ENCODE data around the gene PANK4.
A peak's percentile ranks its signal among the peaks of the same experiment; 100 is the strongest.

PANK4 gene

GRCh38 chr1:2528016-2528415 lies 1.6 kb upstream of the PANK4 start:
- peak in 1 of 2 experiments; percentile 80 for DNase-seq

DNA sequence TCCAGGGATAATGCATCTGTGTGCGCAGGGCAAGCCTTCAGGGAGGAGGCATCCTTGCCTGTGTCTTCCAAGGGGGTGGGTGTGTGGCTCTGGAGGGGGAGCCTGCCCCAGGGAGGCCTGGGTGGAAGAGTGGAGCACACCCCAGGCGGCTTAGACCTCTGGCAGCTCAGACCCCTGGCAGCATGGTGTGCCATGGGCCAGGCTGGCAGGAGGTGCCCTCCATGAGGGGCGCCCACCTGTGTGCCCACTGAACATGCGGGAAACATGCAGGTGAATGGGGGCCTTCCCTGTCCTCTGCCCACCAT lies 1.1 kb upstream of the PANK4 start:
- DNase-seq = no peak

DNA sequence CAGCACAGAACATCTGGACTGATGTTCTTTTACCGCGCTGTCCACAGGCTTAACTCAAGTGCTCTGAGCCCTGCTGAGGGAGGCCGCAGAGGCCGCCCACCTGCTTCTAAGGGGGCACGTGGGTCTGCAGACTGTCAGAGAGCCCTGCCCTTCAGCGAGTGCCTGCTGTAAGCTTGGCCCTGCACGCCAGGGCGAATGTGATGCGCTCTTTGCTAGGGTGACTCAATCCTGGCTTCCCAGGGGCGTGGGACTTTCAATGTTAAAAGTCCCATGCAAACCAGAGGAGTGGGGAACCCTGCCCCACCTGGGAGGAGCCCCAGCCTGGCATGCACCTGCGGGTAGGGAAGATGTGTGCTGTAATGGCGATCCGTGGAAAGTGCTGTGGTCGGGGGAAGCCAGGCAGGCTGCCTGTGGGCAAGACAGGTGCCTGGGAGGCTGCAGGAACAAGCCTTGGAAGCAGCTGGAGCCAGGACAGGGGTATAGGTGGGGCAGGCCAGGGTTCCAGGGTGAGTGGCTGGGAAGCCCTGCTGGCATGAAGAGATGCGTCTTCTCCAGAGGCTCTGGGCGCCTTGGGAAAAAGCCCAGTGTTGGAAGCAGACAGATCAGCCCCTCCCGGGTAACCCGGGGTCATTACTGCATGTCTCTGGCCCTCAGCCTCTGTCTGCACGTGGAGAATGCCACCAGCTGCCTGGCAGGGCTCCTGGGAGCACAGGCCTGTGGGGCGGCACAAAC lies 594 bp upstream of the PANK4 start:
- peak in 1 of 2 experiments; percentile 62 for DNase-seq

DNA sequence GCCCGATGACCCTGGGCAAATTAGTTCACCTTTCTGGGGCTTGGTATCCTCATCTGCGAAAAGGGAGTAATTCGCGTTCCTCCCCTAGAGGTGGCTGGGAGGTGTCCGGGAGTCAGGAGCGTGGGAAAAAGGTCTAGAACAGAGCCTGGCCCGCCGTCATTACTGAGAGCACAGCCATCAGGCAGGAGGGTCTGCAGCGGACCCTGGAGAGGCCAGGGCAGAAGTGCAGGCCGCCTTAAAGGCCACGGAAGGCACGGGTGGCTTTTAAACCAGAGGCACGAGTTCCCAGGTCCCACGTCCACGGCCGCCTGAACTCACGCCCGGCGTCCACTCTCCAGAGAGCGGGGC lies 850 bp downstream of the PANK4 start:
- DNase-seq = no peak

DNA sequence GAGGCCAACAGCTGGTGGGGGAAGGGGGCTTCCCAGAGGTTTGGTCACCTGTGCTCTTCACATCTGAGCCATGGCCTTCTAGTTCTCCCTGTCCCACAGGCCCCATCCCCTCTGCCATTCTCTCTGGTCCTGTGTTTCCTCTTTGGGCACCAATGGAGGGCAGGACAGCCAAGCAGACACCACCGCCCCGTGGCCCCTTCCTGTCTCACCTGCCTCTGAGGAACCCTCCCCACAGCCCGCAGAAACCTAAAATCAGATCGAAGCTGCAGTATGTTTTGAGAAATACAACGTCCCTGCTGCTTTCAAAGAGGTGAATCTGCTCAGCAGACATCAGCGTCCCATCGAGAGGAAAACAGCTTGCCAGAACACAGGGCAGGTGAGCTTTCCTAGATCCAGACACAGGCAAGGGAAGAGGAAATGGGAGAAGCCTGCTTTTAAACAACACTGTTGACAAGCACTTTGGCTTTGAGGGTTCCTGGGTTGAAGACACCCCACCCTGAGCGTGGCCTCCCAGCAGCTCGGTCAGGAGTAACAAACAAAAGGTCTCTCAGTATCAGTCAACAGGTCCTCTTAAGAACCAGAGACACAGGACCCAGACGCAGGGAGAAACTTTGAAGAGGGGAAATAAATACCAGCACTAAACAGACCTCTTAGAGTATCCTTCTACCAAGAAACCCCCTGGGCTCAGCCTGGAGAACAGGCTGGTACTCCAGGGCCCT lies 2.3 kb downstream of the PANK4 start:
- no peak for DNase-seq

GRCh38 chr1:2523191-2523890 lies 3.1 kb downstream of the PANK4 start:
- DNase-seq = no peak

GRCh38 chr1:2522230-2522629 lies 4.2 kb downstream of the PANK4 start:
- DNase-seq = no peak

DNA sequence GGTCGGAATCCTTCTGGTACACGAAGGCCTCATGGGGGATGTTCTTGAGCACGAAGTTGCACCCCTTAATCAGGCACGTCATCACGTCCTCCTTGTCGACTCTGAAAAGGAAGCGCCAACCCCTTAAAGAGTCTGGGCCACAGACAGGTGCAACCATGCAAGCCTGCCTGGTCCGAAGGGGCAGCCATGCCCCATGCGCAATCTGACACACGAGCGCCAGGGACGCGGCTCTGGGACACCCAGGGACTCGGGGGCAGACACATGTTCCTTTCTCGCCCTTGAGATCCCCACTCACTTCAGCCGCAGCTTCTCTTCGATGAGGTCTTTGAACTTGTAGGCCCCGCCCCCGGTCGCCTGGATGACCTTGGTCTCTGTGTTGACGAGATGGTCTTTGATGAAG lies 5.6 kb downstream of the PANK4 start:
- DNase-seq = no peak

- no peak for DNase-seq
Observed at GRCh38 chr1:2520206-2520605, 6.2 kb downstream of the PANK4 start.

DNA sequence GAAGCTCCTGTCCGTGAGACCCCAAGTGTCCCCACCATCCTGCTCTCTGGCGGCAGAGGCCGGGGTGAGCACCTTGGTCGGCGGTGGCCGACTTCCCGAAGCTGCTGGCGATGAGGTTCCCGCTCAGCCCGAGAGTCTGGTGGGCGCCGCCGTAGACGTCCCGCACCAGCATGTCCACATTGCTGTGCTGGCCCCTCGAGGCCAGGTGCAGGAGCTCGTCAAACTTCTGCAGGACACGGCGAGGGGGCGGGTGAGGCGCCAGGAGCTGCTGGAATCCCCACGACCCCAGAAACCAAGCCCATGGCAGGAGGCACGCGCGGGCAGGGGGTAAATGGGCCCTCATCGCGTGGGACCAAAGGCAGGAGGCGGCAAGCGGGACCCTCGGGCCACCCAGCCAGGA lies 6.7 kb downstream of the PANK4 start:
- DNase-seq = no peak

DNA sequence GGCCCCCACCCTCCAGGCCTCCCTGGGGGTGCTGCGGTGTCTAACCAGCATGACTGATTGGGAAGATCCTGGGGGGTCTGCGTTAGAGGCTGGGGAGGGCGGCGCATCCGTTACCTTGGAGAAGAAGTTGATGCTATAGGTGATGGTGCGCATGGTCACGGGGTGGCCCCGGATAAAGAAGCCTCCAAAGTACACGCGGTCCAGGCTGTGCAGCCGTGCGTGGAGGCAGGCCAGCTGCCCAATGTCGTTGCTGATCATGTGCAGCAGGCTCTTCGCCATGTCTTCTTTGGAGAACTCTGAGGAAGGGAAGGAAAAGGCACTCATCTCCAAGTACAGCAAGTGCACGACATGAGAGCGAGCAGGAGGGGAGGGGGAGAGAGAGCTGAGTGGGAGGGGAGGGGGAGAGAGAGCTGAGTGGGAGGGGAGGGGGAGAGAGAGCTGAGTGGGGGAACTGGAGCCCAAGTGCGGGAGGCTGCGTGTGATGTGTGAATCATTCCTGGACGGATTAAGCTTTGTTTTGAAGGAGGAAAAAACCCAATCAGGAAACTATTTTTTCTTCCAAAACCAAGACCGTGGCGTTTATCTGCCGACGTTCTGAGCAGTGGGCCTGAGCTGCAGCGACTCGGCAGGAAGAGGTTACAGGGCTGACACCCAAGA lies 7.2 kb downstream of the PANK4 start:
- no peak for DNase-seq

GRCh38 chr1:2518528-2518927 lies 7.9 kb downstream of the PANK4 start:
- DNase-seq = no peak

- no peak for DNase-seq
Observed at GRCh38 chr1:2517966-2518365, 8.4 kb downstream of the PANK4 start.

DNA sequence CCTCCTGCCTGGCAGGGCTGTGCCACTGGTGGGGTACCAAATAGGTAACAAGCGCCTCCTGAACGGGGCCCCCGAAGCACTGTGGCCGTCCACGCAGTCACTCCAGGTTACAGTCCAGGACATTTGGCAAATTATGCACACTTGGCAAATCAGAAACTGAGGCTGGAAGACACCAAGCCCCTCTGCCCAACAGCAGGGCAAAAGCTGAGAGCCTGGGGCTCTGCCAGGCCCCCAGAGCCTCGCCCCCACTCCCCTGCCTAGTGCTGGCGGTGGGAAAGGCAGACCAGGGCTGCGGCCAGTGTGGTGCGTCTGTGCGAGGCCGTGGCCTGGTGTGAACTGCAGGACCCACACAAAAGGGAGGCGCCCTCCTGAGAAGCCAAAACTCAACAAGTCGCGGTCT lies 9.4 kb downstream of the PANK4 start:
- no peak for DNase-seq

DNA sequence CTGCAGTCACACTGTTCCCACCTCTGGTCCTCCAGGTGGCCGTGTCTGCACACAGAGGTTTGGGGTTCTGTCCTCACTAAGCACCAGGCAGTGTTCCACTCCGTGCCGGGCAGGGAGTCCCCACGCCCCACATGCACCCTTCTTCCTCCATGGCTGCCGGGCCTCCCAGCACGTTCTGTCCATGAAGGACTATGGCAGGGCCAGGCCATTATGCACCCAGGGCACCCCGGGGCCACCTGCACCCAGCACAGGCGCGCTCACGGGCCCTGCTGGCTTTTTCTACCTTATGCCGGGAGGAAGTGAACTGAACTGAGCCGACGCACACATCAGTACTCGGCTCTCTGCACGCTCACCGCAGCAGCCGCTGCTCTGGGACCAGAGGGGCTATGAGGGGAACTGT lies 10.3 kb downstream of the PANK4 start:
- DNase-seq = no peak

DNA sequence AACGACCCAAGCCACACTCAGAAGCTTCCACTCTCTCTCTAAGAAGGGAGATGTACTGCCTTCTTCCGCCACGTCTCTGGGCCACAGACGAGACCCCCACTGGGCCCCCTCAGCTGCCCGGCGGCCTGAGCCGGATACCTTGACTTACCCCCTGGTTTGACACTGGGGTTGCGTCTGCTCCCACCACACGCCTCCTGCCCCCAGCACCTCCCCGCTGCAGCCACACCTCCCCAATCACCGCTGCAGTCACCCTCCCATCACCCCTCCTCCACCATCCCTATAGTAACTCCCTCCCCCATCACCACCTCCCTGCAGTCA lies 10.7 kb downstream of the PANK4 start:
- DNase-seq = no peak

DNA sequence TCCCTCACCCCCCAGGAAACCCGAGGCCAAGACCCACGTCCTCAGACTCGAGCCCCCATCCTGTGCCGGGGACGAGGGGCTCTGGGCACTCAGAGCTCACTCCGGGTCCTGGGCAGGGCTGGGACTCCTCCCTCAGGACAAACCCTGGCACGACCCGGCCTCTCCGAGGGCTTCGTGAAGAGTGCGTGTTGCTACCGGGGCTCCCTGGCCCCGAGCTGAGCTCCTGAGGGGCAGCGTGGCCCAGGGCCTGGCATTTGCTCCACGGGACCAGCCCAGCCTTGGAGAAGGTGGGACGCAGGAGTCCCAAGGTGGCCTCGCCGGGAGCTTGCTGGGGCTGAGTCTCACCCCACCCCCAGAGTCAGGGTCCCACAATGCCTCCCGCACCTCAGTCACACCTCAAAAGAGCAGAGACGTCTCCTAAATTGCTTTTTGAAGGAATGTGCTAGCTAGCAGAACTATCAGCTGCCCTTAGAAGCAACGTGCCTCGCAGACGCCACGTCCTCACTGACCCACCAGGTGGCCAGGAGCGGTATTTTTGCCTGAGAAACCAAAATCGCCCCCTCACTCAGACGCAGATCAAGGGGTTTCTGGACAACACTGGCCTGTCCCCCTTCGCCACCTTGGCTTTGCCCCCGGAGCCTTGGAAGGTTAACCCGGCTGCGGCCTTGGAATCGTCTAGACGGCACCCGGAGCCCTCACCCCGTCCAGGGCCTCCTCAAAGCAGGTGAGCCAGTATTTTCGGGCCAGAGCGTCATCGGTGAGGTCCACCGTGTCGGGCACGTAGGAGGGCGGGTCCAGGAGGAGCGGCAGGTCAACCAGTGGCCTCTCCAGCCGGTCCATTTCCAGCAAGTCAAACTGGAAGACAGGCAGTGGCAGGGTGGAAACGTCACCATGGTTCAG lies 11.3 kb downstream of the PANK4 start:
- no peak for DNase-seq

DNA sequence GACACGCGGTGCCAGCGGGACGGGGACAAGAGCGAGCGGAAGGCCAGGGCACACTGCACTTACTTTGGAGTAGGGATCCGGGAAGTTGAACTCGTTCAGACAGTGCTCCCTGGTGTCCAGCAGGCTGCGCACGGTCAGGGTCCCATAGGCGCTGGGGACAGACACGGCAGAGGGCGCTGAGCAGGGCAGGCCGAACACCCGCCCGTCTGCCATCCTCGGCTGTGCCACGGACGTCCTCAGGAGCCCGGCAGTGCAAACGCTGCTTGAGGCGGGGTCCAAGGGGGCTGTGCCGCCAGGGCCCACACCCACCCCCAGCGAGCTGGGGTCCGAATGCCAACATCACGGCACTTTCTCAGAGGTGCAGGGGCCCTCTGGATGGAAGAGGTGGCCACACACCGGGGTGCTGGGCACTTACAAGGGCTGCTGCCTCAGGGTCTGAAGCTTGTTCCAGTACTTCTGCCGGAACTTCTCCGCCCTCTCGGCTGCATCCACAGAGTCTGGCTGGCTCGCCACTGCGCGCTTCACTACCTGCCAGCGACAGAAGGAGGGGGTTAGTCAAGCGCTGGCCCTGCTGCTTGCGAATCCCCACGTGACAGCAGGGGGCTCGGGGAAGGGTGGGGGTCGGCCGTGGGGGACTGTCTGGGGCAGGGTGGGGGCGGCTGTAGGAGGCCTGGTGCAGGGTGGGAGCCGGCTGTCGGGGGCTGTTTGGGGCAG lies 12.3 kb downstream of the PANK4 start:
- DNase-seq = no peak

DNA sequence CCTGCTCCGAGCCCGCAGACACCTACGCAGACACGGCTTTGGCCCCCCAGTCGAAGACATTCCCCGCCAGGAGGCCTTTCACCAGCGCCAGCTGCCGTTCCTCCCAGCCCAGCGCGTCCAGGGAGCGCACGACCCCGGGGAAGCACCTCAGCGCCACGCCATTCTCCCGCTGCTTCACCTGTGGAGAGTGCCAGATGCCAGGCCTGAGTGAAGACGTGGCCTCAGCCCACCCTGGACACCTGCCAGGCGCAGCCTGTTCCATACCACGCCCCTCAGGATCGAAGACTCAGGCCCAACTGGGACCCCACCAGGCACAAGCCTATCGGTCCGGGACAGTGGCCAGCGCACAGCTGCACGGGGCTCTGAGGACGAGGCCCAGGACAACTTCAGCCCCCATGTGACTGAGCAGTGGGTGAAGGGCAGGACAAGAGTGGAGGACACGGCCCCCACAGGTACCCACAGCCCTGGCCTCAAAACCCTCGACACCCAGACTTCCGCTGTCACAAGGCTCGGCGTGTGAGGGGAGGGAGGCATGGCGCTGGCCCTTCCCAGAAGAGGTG lies 13.5 kb downstream of the PANK4 start:
- DNase-seq = no peak

GRCh38 chr1:2510366-2511155 lies 15.8 kb downstream of the PANK4 start:
- no peak for DNase-seq

- no peak for DNase-seq
Observed at GRCh38 chr1:2509589-2509988, 16.8 kb downstream of the PANK4 start.

Measured in NCI-H446 (cell line).